D721Med (cell line): ENCODE measurements around the gene EPB41L4A.

Source experiments
- DNase-seq: peaks from one replicate; pipeline ENCODE4 v3.0.0; 2011; ENCODE audit warnings: low spot score; ENCODE audit not compliant: insufficient read length
- FAIRE-seq: peaks from 2 replicates; lab custom pipeline; 2011; peaks lifted over from hg19 to GRCh38; lab: Jason Lieb, UNC
- CTCF ChIP-seq: IDR thresholded peaks from 2 replicates; pipeline ENCODE4 v1.5.1; 2012; ENCODE audit warnings: mild to moderate bottlenecking, control low read depth; ENCODE audit not compliant: insufficient read depth; ENCODE audit errors: missing control alignments

EPB41L4A gene

GRCh38 chr5:112344540-112344939 lies 74.5 kb downstream of the EPB41L4A start:
- no peak for DNase-seq
- TF ChIP-seq CTCF, result no peak
- no peak for FAIRE-seq

DNA sequence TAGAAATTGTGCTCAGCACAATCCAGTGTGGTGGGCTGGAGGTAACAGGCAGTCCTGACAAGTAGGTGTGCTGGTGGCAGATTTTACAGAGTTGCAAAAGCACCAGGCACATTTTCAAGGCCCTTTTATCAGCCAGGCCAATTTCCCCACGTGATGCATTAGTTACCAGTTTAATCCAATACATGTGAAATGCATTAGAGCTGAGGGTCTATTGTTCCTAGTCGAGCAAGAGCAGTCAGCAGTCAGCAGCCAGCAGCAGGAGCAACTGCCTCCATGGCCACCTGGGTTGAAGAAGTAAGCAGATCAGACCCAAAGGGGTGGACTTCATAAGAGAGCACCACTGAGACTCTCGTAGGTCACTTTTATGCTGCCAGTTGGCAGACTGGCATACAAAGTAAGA lies 76.7 kb downstream of the EPB41L4A start:
- TF ChIP-seq CTCF, result no peak
- DNase-seq, result no peak
- FAIRE-seq, result no peak

GRCh38 chr5:112339761-112340160 lies 79.3 kb downstream of the EPB41L4A start:
- DNase-seq (no peak), FAIRE-seq (no peak)
- TF ChIP-seq CTCF, result no peak

GRCh38 chr5:112338681-112339337 lies 80.3 kb downstream of the EPB41L4A start:
- TF ChIP-seq CTCF, result no peak
- no peak for DNase-seq
- FAIRE-seq, result no peak

DNA sequence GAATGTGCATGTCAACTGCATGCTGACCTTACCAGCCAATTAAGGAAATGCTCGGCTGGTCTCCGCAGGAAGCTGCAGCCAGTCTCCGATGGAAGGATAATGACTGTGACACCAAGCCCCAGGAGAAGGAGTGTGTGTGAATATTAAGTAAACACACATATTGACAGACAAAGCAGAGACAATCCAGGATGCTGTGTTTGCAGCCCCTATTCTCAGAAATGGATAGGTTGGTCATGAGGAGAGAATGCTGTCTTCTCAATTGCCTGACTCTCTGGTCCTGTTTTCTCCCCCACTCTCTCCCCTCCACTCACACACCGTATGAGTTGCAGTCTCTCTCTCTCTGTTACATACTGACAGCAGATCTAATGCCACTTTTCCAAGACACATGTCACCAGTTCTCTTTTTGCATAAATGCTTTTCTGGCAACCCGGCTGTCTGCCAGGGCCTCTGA lies 85.7 kb downstream of the EPB41L4A start:
- DNase-seq (no peak), FAIRE-seq (no peak)
- TF ChIP-seq CTCF, result no peak

DNA sequence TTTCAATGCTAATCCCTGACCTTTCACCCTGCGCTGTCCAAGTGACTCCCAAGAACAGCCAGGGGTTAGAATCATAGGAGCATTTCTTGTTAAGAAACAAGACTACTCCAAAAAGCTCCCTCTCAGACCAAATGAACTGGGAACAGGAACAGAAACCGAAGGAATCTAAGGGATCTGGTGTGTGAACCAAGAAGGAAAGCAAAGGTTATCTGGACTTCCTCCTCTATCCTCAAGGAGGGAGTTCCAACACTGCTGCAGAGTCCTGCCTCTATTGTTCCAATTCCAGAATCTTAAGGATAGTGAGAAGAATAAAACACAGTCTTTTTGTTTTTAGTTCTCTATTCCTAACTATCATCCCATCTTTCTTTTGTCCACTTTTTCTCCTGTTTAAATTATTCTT lies 87.2 kb downstream of the EPB41L4A start:
- FAIRE-seq (no peak), DNase-seq (no peak)
- TF ChIP-seq CTCF, result no peak

DNA sequence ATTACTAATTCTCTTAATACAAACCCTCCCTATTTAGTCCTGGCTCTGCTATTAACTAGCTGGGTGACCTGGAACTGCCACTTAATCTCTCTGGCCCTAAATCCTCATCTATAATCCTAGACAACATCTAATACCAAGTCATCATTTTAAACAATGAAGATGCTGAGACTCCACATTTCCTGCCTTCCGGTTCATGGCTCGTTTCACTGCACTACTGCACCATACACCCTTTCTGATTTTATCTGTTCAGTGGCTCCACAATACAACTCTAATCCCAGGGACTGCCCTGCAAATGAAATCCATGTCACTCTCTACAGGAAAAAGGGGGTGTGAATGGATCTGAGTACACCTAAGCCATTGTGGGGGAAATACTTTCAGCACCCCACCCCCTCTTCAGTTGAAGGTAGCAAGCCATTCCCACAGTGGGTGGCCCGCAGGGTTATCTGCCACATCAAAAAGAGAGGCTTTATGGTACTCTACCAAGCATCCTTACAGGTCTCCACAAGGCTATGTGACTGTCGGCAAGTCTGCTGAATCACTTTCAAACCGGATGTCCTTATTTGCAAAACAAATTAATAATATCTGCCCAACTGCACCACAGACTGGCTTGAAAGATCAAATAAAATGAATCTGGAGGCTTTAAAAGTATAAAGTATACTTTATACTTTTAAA lies 89.5 kb downstream of the EPB41L4A start:
- no peak for TF ChIP-seq CTCF
- DNase-seq (peak; percentile 14), FAIRE-seq (peak; percentile 83)
